ENCODE results near the gene COL1A1.

The COL1A1 gene

GRCh38 chr17:50141026-50141744, 60.2 kb downstream of the COL1A1 start:
- DNase-seq (ENCODE audit: low read depth in 2 of 2), result no peak

- DNase-seq (ENCODE audit: low read depth in 2 of 2), result peak; percentile 74 to 78
Observed at GRCh38 chr17:50139950-50140885, 61.2 kb downstream of the COL1A1 start.

GRCh38 chr17:50139185-50139783, 62.1 kb downstream of the COL1A1 start:
- no peak for DNase-seq (ENCODE audit: low read depth in 2 of 2)

GRCh38 chr17:50137042-50137441, 64.4 kb downstream of the COL1A1 start:
- DNase-seq (ENCODE audit: low read depth in 2 of 2), result no peak

- no peak for DNase-seq (ENCODE audit: low read depth in 2 of 2)
Observed at GRCh38 chr17:50136096-50136687, 65.2 kb downstream of the COL1A1 start.

- DNase-seq (ENCODE audit: low read depth in 2 of 2), result no peak
Observed at GRCh38 chr17:50135316-50136095, 65.9 kb downstream of the COL1A1 start.

- no peak for DNase-seq (ENCODE audit: low read depth in 2 of 2)
Observed at GRCh38 chr17:50134206-50135110, 67.0 kb downstream of the COL1A1 start.

- DNase-seq (ENCODE audit: low read depth in 2 of 2), result no peak
Observed at GRCh38 chr17:50133769-50134099, 67.7 kb downstream of the COL1A1 start.

Data from activated CD4-positive, alpha-beta T cell treated with anti-CD3 and anti-CD28 coated beads for 24 hours (primary cell).